Activated CD8-positive, alpha-beta memory T cell treated with anti-CD3 and anti-CD28 coated beads for 36 hours (primary cell): ENCODE data around the gene CHD5. TPM values are rescaled to one million over a fixed set of nuclear protein-coding genes. Genes with fewer than 3 reads are reported as not detected.

ENCODE experiments used
- CTCF ChIA-PET: fragments of 350-600 bp; sonication (Branson Sonifier 250); formaldehyde crosslinking; loops from one replicate; lab custom pipeline; 2021; ENCODE audit warnings: antibody characterized with exemption; lab: Charles Lee
- POLR2A ChIA-PET: fragments of 350-600 bp; sonication (Branson Sonifier 250); formaldehyde crosslinking; loops from one replicate; lab custom pipeline; 2021; ENCODE audit warnings: antibody characterized with exemption; lab: Charles Lee
- total RNA-seq, 2 experiments: library from RNA; stranded (reverse); gene quantifications; one replicate each; pipeline ENCODE4 v1.2.3, GENCODE V29; 2021

CHD5 gene
- total RNA-seq, 2 experiments from 2014 or later: 0.57 to 0.78 TPM

DNA sequence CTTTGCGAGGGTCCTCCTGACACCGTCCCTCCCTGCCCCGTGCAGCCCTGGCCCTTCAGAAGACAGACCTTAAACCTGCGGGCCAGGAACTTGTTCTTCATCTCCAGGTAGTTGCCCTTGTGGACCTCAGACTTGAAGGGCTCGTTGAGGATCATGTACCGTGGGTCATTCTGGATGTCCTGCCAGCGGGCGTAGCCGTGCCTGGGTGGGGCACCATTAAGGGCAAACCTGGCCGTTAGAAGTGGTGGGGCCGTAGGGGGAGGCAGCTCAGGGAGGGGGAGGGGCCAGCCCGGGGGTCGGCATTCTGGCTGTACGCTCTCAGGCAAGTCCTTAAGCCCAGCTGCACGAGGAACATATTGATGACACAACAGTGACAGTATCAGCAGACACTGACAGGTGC is 69.8 kb downstream of the CHD5 start:
- POLR2A ChIA-PET: no interaction called here
- CTCF ChIA-PET: no interaction called here

GRCh38 chr1:6109688-6110087 is 70.4 kb downstream of the CHD5 start:
- ChIA-PET CTCF (no interaction called here), POLR2A (no interaction called here)

DNA sequence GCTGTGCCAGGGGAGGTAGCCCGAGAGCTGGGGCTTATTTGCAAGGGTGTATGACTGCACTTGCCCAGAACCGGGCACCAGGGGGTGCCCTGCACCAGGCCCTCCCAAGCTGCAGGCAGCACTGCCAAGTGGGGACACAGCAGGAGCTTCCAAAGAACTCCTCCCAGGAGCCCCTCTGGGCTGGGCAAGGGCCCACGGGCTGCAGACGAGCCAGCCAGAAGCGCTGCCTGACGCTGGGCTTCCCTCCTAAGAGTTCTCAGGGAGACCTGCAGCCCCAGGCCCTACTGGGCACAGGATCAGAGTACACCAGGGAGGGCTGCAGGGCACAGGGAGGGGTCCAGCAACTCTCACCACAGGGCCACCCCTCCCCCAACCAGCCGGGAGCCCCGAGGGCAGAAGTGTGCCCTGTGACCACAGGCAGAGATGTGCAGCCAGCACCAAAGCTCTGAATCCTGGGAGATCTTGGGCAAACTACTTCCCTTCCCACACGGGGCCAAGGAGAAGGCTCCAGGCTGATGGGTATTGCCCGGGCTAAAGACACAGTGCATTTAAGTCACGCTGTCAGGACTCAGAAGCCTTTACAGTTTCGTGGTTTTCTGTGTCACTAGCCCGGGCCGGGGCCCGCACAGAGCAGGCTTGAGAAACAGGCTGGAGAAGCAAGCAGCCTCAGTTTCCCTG is 71.0 kb downstream of the CHD5 start:
- POLR2A ChIA-PET: no interaction called here
- CTCF ChIA-PET: interaction anchor here (1.0 to 1.1 kb wide), 3 partner anchors 68 to 137 kb away, joined by 4 to 5 read pairs (median 4); no protein-coding TSS in a partner anchor

DNA sequence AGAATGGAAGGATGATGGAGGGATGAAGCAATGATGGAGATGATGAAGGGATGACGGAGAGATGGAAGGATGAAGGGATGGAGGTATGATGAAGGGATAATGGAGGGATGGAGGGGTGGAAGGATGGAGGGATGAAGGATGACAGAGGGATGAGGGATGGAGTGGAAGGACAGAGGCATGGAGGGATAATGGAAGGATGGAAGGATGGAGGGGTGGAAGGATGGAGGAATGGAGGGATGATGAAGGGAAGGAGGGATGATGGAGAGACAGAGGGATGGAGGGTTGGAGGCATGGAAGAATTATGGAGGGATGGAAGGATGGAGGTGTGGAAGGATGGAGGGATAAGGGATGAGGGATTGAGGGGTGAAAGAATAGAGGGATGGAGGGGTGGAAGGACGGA is 71.6 kb downstream of the CHD5 start:
- ChIA-PET CTCF (interaction anchor here (1.0 to 1.1 kb wide), 3 partner anchors 68 to 138 kb away, joined by 4 to 5 read pairs (median 4); no protein-coding TSS in a partner anchor), POLR2A (no interaction called here)

DNA sequence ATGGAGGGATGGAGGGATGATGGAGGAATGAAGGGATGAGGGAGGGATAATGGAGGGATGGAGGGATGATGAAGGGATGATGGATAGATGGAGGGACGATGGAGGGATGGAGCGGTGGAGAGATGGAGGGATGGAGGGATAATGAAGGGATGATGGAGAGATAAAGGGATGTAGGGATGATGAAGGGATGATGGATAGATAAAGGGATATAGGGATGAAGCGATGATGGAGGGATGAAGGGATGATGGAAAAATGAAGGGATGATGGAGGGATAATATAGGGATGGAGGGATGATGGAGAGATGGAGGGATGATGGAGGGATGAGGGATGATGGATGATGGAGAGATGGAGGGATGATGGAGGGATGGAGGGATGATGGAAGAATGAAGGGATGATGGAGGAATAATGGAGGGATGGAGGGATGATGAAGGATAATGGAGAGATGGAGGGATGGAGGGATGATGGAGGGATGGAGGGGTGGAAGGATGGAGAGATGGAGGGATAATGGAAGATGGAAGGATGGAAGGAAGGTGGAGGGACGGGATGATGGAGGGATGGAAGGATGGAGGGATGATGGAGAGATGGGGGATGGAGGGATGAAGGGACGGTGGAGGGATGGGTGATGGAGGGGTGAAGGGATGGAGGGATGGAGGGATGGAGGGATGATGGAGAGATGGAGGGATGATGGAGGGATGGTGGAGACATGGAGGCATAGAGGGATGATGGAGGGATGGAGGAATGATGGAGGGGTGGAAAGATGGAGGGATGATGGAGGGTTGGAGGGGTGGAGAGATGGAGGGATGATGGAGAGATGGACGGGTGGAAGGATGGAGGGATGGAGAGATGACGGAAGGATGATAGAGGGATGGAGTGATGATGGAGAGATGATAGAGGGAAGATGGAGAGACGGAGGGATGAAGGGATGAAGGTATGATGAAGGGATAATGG is 72.4 kb downstream of the CHD5 start:
- CTCF ChIA-PET: no interaction called here
- POLR2A ChIA-PET: no interaction called here

DNA sequence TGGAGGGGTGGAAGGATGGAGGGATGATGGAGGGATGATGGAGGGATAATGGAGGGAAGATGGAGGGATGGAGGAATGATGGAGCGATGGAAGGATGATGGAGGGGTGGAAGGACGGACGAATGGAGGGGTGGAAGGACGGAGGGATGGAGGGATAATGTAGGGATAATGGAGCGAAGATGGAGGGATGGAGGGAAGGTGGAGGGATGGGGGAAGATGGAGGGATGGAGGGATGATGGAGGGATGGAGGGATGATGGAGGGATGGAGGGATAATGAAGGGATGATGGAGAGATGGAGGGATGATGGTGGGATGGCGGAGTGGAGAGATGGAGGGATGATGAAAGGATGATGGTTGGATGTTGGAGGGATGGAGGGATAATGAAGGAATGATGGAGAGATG is 73.1 kb downstream of the CHD5 start:
- ChIA-PET POLR2A (no interaction called here), CTCF (no interaction called here)

DNA sequence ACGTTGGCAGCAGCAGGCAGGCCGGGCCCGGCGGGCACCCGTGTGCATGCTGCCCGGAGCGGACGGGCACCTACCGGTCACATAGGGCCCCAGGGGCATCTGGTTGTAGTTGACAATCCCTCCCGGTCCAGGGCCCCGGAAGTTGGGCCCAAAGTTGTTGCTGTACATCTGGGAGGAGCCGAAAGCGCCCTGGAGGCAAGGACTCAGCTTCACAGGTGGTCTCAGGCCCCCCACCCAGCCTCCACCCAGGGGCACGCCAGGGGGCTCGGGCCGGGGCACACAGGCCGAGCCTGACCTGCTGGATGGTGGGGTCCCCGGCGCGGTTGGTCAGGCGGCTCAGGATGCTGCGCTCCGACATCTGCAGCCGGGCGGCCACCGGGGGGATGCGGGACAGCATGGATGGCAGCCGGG is 73.8 kb downstream of the CHD5 start:
- ChIA-PET POLR2A (no interaction called here), CTCF (no interaction called here)

DNA sequence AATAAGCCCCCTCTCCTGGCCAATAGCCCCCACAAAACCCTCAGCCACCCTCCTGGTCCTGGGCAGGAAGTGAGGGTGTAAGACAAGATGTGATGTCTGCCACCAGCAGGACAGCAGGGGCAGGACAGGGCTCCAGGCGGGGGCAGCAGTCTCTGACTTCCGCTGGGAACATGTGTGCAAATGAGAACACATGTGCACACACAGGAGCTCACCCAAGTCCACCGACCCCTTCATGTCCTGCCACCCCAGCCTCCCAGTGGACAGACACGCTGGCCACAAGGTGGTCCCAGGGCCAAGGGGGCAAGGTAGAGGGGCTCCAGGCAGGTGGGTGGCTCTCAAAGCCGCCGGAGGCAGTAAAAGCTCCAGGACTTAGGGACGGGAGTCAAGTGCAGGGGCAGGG is 74.4 kb downstream of the CHD5 start:
- POLR2A ChIA-PET: interaction anchor here (0.6 kb wide), 1 partner anchor 9 kb away, joined by 4 read pairs; no protein-coding TSS in a partner anchor
- CTCF ChIA-PET: no interaction called here

DNA sequence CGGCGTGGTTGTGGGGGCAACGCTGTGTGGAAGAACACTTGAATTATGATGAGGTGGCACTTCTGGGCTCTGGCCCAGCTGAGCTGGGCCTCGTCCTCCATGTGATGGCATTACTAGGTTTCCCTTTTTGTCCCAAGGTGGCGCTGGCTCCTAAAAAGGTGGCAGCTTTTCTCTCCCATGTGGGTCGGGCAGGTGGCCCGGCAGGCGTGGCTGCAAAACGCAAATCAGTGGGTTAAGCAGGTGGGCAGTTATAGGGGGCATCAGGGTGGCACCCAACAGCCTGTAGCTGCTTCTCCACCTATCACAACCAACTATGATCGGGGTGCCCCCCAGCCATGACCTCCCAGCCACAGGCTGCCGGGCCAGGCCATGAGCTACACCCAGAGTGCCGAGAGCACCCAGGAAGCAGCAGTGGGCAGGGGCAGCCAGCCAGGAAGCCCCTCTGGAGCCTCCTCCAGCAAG is 74.9 kb downstream of the CHD5 start:
- CTCF ChIA-PET: no interaction called here
- POLR2A ChIA-PET: interaction anchor here (0.6 kb wide), 2 partner anchors 9 to 90 kb away, joined by 4 read pairs; no protein-coding TSS in a partner anchor

DNA sequence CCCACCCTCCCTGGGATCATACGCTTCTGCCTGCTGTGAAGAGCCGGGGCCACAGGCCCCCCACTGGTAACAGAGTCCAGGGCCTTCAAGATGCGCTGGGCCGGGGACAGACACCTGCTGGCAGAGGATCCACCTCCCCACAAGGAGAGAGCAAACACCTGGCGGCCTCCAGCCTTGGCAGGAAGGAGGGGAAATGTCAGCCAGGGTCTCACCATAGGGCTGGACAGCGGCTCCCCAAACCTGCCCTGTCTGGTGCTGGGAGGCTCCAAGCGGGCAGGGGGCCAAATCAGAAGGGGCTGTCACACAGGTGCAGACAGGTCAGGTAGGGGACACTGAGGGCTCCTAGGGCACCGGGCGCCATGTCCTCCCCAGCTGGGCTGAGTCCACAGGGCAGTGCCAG is 75.5 kb downstream of the CHD5 start:
- POLR2A ChIA-PET: interaction anchor here (0.6 kb wide), 1 partner anchor 90 kb away, joined by 4 read pairs; no protein-coding TSS in a partner anchor
- CTCF ChIA-PET: no interaction called here

DNA sequence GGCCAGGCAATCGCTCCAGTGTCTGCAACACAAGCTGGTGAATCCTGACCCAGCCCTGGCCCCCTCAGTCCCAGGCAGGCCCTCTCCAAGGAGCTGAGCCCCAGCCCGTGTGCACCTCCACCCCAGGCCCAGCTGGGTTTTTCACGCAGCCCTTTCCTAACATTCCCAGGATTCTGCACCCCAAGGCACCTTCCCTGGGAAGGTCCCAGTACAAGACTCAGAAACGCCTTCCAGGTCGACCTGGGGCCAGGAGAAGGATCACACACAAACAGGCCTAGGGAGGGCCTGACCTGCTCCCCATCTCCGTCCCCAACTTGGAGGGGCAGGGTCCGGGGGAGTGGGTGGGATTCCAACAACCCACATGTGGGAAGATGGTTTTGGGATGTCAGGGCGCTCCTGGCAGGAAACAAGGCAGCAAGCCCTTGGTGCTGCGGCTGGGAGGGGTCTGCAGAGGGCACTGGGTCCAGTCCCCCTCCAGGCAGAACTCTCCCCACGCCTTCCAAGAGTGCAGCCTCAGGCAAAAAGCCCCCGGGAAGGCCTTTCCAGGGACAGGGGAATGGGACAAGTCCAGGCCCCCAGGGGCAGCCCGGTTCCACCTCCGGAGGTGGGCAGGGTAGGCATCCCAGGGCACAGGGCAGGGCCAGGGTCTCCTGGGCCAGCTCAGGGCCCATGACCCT is 76.1 kb downstream of the CHD5 start:
- POLR2A ChIA-PET: no interaction called here

GRCh38 chr1:6103111-6103853 is 76.8 kb downstream of the CHD5 start:
- ChIA-PET POLR2A (no interaction called here), CTCF (no interaction called here)

More for the DNA sequence above, 76.1 kb downstream of the CHD5 start:
- CTCF ChIA-PET: no interaction called here

GRCh38 chr1:6102532-6102845 is 77.6 kb downstream of the CHD5 start:
- ChIA-PET CTCF (no interaction called here), POLR2A (interaction anchor here (0.7 kb wide), 1 partner anchor 36 kb away, joined by 3 read pairs; no protein-coding TSS in a partner anchor)

- POLR2A ChIA-PET: interaction anchor here (0.7 kb wide), 1 partner anchor 36 kb away, joined by 3 read pairs; no protein-coding TSS in a partner anchor
- CTCF ChIA-PET: interaction anchor here (0.6 kb wide), 1 partner anchor 300 kb away, joined by 3 read pairs; no protein-coding TSS in a partner anchor
Observed at GRCh38 chr1:6101826-6102531, 78.1 kb downstream of the CHD5 start.

GRCh38 chr1:6100861-6101783 is 79.0 kb downstream of the CHD5 start:
- CTCF ChIA-PET: no interaction called here
- POLR2A ChIA-PET: no interaction called here

DNA sequence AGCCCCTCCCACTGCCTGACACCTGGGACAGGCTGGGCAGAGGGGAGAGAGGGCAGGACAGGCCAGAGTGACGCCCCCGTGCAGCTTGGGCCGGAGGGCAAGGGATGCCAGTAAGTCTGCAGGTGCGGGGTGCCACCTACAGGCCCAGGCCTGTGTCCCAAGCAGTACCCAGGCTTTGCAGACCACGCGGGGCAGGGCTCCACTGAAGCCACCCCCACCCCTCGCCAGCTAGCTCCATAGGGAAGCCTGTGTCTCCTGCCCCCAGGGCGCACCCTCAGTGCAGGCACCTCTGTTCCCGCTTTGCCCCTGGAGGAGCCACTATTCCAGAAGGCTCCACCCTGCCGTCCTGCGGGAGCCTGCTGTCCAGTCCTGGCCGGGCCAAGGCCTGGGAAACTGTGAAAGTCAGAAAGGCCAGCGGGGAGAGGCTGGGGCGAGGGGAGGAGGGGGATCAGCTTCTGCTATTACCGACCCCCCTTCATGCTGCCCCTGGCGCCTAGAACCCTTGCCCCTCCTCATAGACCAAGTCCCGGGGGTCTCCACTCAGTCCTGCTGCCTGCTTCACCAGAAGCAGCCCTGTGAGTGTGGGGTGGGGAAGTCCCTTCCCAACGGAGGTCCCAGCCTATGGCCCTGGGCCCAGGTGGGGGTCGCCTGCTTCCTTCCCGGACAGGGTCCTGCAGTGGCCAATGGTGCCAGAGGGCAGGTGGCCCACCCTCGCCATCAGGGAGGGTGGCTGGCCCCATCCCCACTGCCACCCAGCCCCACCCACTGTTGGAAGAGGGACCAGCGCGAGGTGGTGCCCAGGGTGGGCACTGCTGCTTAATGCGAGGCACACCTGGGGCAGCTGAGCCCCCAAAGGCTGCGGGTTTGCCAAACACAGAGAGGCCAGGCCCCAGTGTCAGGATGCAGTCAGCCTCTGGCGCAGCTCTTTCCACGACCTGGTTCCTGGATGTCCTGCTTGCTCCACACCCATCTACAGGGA is 80.0 kb downstream of the CHD5 start:
- POLR2A ChIA-PET: no interaction called here
- CTCF ChIA-PET: no interaction called here
